Measurements from ENCODE around the gene DGKD. TPM values are rescaled to one million over a fixed set of nuclear protein-coding genes. Genes with fewer than 3 reads are reported as not detected.

The DGKD gene
- total RNA-seq, 1 experiment from 2014 or later: 16.0 TPM

DNA sequence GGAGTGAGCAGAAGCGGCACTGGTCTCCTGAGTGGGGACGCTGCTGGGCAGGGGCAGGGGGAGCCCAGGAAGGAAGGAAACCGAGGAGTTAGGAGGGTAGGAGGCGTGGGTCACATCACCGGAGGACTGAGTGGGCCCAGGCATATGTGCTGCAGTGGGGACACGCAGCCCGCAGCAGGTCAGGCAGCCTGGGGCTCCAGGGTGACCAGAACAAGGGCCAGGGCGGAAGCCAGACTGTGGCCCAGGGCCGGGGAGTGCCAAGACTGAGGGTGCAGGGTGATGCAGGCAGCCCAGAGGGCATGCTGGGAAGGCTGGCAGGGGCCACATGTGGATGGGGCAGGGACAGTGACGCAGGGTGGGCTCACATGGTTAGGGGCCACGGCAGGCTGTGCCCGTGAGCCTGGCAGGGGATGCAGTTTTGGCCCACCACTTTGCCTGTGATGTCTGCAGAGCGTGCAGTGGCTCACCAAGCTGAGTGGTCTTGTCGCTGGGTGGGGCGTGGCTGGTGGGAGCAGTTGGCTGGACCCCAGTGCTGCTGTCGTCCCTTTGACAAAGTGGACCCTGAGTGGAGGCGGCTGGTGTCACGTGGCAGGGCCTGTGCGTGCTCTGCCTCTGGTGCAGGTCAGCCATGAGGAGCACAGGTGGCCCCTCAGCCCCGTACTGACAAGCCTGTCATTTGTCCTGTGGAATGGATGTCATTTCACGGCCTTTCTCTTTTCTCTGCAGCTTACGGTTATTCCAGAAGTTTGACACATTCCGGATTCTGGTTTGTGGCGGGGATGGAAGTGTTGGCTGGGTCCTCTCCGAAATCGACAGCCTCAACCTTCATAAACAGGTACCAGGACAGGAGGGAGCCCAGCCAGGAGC is 87.1 kb downstream of the DGKD start:
- Histone ChIP-seq H3K4me1 (replicated peaks) (no peaks in the 10 kb centered on the region), H3K9me3 (replicated peaks) (no peaks in the 10 kb centered on the region), H3K27ac (no peak overlapping the region), H3K36me3 (peaks cover 77% of the 10 kb centered on the region), H3K27me3 (replicated peaks) (no peaks in the 10 kb centered on the region), H3K4me3 (no peak overlapping the region)
- DNase-seq (ENCODE audit: low read depth in 1 of 2, low spot score in 2 of 2): no peak

- Histone ChIP-seq H3K9me3 (replicated peaks) (no peaks in the 10 kb centered on the region), H3K27ac (no peak overlapping the region), H3K4me1 (replicated peaks) (no peaks in the 10 kb centered on the region), H3K27me3 (replicated peaks) (no peaks in the 10 kb centered on the region), H3K4me3 (no peak overlapping the region), H3K36me3 (peaks cover 77% of the 10 kb centered on the region)
- no peak for DNase-seq (ENCODE audit: low read depth in 1 of 2, low spot score in 2 of 2)
Measured at GRCh38 chr2:233442028-233442310, 87.7 kb downstream of the DGKD start.

DNA sequence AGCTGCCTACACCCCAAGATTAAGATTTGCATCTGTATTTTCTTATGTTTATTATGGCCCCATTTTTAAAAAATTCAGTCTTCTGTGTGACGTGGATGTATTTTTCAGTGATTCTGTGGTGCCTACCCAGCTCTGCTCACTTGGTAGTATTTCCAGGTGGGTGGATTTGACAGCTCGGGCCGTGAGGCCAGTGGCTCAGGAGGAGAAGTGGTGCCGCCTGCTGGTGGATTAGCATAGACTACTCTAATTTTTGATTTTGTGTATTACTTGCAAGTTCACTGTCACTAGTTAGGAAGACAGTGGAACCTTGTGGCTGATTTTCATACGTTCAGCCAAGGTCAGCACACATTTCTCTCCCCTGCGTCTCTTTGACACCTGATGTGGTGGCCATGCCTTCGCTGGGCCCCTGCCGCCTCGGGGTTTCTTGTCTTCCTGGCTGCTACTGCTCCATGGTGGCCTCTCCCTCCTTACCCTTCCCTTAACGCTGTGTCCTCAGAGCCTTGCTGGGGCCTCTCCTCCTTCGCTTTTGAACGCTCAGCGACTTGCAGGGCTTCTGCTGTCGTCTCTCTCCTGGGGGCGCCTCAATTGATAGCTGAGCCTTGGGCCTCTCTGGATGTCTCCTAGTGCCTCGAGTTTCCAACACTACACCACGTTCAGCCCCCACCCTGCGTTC is 89.4 kb downstream of the DGKD start:
- H3K4me3 ChIP-seq: no peak overlapping the region
- H3K36me3 ChIP-seq: peaks cover 75% of the 10 kb centered on the region
- no peaks in the 10 kb centered on the region for H3K27me3 ChIP-seq (replicated peaks)
- H3K27ac ChIP-seq: no peak overlapping the region
- DNase-seq (ENCODE audit: low read depth in 1 of 2, low spot score in 2 of 2): peak; percentile 52 to 76
- no peaks in the 10 kb centered on the region for H3K9me3 ChIP-seq (replicated peaks)
- H3K4me1 ChIP-seq (replicated peaks): no peaks in the 10 kb centered on the region

- Histone ChIP-seq H3K27me3 (replicated peaks) (no peaks in the 10 kb centered on the region), H3K9me3 (replicated peaks) (no peaks in the 10 kb centered on the region), H3K36me3 (peaks cover 77% of the 10 kb centered on the region), H3K27ac (no peak overlapping the region), H3K4me3 (no peak overlapping the region), H3K4me1 (replicated peaks) (0 out of 2 replicates have a peak, but pooled peaks cover 5% of the 10 kb centered on the region)
- DNase-seq (ENCODE audit: low read depth in 1 of 2, low spot score in 2 of 2): no peak
Measured at GRCh38 chr2:233444501-233444900, 90.2 kb downstream of the DGKD start.

GRCh38 chr2:233445152-233445830 is 91.0 kb downstream of the DGKD start:
- H3K27me3 ChIP-seq (replicated peaks): no peaks in the 10 kb centered on the region
- H3K27ac ChIP-seq: no peak overlapping the region
- H3K36me3 ChIP-seq: peaks cover 81% of the 10 kb centered on the region
- H3K4me3 ChIP-seq: no peak overlapping the region
- no peak for DNase-seq (ENCODE audit: low read depth in 1 of 2, low spot score in 2 of 2)
- H3K9me3 ChIP-seq (replicated peaks): no peaks in the 10 kb centered on the region
- H3K4me1 ChIP-seq (replicated peaks): 0 out of 2 replicates have a peak, but pooled peaks cover 5% of the 10 kb centered on the region

- H3K36me3 ChIP-seq: peaks cover 82% of the 10 kb centered on the region
- peak in 1 of 2 experiments; percentile 15 for DNase-seq (ENCODE audit: low read depth in 1 of 2, low spot score in 2 of 2)
Measured at GRCh38 chr2:233446121-233446520, 91.8 kb downstream of the DGKD start.

GRCh38 chr2:233446606-233447305 is 92.5 kb downstream of the DGKD start:
- H3K9me3 ChIP-seq (replicated peaks): no peaks in the 10 kb centered on the region
- no peak overlapping the region for H3K27ac ChIP-seq
- 0 out of 2 replicates have a peak, but pooled peaks cover 5% of the 10 kb centered on the region for H3K4me1 ChIP-seq (replicated peaks)
- peak in 1 of 2 experiments; percentile 25 for DNase-seq (ENCODE audit: low read depth in 1 of 2, low spot score in 2 of 2)
- H3K36me3 ChIP-seq: peaks cover 82% of the 10 kb centered on the region
- no peak overlapping the region for H3K4me3 ChIP-seq
- no peaks in the 10 kb centered on the region for H3K27me3 ChIP-seq (replicated peaks)

More at GRCh38 chr2:233446121-233446520, 91.8 kb downstream of the DGKD start:
- Histone ChIP-seq H3K27me3 (replicated peaks) (no peaks in the 10 kb centered on the region), H3K27ac (no peak overlapping the region), H3K4me3 (no peak overlapping the region), H3K9me3 (replicated peaks) (no peaks in the 10 kb centered on the region), H3K4me1 (replicated peaks) (0 out of 2 replicates have a peak, but pooled peaks cover 5% of the 10 kb centered on the region)

DNA sequence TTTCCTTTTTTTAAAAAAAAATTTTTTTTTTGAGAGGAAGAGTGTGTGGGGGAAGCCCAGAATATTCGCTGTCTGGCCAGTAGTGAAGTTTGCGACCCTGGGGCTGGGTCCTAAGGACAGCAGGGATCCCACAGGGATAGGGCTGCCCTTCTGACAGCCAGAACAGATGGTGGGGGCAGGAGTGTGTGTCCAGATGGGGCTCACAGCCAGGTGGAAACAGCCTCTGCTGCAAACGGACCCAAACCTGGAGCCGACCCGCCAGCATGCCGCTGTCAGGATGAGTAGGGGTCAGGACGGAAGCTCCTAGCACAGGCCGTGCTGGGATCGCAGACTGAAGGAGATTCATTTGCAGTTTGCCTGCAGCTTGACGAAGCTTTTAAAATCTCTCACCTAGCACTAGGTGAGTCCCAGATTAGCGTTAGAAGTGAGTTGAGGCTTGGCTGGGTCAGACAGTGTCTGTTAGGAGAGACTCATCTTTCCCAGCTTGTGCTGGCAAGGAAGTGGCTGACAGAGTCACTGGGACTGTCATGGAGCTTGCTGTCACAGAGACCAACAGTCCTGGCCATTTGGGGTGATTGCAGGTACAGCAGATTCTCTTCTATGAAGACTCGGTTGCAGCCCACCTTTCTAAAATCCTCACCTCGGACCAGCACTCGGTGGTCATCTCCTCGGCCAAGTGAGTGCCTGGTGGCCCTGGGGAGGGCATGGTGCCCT is 93.4 kb downstream of the DGKD start:
- 0 out of 2 replicates have a peak, but pooled peaks cover 5% of the 10 kb centered on the region for H3K4me1 ChIP-seq (replicated peaks)

DNA sequence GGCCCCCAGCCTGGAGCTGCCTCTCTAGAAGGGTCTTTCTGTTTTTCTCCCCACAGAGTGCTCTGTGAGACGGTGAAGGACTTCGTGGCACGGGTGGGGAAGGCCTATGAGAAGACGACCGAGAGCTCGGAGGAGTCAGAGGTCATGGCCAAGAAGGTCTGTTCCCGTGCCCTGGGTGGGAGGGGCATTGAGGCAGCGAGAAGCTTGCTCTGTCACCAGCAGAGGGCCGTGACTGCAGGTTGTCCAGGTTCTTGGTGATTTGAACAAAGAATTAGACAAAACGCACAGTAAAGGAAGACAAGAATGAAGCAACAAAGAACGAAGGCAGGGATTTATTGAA is 93.9 kb downstream of the DGKD start:
- Histone ChIP-seq H3K4me3 (no peak overlapping the region), H3K36me3 (peaks cover 83% of the 10 kb centered on the region), H3K27ac (no peak overlapping the region), H3K4me1 (replicated peaks) (0 out of 2 replicates have a peak, but pooled peaks cover 5% of the 10 kb centered on the region), H3K27me3 (replicated peaks) (no peaks in the 10 kb centered on the region), H3K9me3 (replicated peaks) (no peaks in the 10 kb centered on the region)
- DNase-seq (ENCODE audit: low read depth in 1 of 2, low spot score in 2 of 2): no peak

More for the DNA sequence above, 93.4 kb downstream of the DGKD start:
- H3K36me3 ChIP-seq: peaks cover 85% of the 10 kb centered on the region
- no peaks in the 10 kb centered on the region for H3K27me3 ChIP-seq (replicated peaks)
- no peak for DNase-seq (ENCODE audit: low read depth in 1 of 2, low spot score in 2 of 2)
- no peak overlapping the region for H3K27ac ChIP-seq
- H3K9me3 ChIP-seq (replicated peaks): no peaks in the 10 kb centered on the region
- no peak overlapping the region for H3K4me3 ChIP-seq

GRCh38 chr2:233448575-233448974 is 94.3 kb downstream of the DGKD start:
- no peak overlapping the region; the same call in 1 of the 2 replicates for H3K27ac ChIP-seq
- no peaks in the 10 kb centered on the region for H3K27me3 ChIP-seq (replicated peaks)
- H3K9me3 ChIP-seq (replicated peaks): no peaks in the 10 kb centered on the region
- DNase-seq (ENCODE audit: low read depth in 1 of 2, low spot score in 2 of 2): no peak
- 0 out of 2 replicates have a peak, but pooled peaks cover 5% of the 10 kb centered on the region for H3K4me1 ChIP-seq (replicated peaks)
- H3K36me3 ChIP-seq: peaks cover 83% of the 10 kb centered on the region
- H3K4me3 ChIP-seq: no peak overlapping the region

DNA sequence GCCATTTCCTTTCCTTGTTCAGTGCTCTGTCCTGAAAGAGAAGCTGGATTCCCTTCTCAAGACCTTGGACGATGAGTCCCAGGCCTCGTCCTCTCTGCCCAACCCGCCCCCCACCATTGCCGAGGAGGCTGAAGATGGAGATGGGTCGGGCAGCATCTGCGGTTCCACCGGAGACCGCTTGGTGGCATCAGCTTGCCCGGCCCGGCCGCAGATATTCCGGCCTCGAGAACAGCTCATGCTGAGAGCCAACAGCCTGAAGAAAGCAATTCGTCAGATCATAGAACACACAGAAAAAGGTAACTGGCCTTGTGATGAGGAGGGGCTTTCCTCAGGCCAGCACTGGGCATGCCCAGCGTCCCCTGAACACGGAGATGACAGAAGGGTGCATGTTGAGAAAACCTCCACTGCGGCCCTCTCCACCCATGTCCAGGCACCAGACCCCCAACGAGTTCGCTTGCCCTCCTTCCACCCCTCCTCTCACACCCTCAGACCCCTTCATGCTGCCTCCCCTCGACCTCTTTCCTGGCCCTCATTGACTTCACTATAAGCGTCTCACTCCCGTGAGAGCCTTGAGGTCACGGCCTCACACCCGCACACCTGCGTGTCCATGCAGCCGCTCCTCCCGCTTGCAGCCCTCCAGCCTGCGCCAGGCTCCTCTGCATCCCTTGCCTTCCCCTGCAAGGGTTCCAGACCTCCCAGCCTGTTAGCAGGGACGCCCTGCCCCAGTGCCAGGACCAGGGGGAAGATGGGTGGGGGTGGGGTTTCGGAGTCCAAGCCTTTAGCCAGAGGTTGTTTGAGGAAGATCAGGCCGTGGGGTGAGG is 95.0 kb downstream of the DGKD start:
- Histone ChIP-seq H3K4me3 (no peak overlapping the region), H3K9me3 (replicated peaks) (no peaks in the 10 kb centered on the region), H3K27ac (no peak overlapping the region; the same call in 1 of the 2 replicates), H3K27me3 (replicated peaks) (no peaks in the 10 kb centered on the region), H3K4me1 (replicated peaks) (0 out of 2 replicates have a peak, but pooled peaks cover 5% of the 10 kb centered on the region), H3K36me3 (peaks cover 82% of the 10 kb centered on the region)
- DNase-seq (ENCODE audit: low read depth in 1 of 2, low spot score in 2 of 2): peak; percentile 23 to 64

Data from SJSA1 (cell line).